Activated T-cell treated with anti-CD3 and anti-CD28 coated beads, Interleukin-2, amount 50 U/mL, for 72 hours (primary cell): ENCODE data around the gene RPUSD2. TPM values are rescaled to one million over a fixed set of nuclear protein-coding genes. Genes with fewer than 3 reads are reported as not detected.
"Not testable (repeated sequence)": the region's sequence is repeated elsewhere in the genome, so short reads cannot be mapped to it uniquely, and the experiment has no call there.

ENCODE experiments used
- ATAC-seq, 2 donors: fragments of 150-1000 bp; cut with Tn5 transposase; replicated peaks in 1 of 2; 2 replicates each; pipeline ENCODE4 v1.10.0; 2021; ENCODE audit warnings: moderate library complexity in 2 of 2, mild to moderate bottlenecking in 1 of 2
- DNase-seq, 2 donors: peaks; one replicate each; pipeline ENCODE4 v3.0.0; 2021 to 2022; ENCODE audit warnings: mixed read lengths in 1 of 2
- H3K27ac Mint-ChIP-seq: one replicate; pipeline ENCODE4 v1.8.0; 2022; ENCODE audit warnings: mild to moderate bottlenecking, moderate library complexity, mixed read lengths
- H3K27me3 Mint-ChIP-seq: one replicate; pipeline ENCODE4 v1.8.0; 2022; ENCODE audit warnings: low read depth, mixed read lengths
- H3K36me3 Mint-ChIP-seq, 2 donors: one replicate each; pipeline ENCODE4 v1.8.0; 2022; ENCODE audit warnings: mixed read lengths in 2 of 2, mild to moderate bottlenecking in 1 of 2; ENCODE audit not compliant: insufficient read depth in 2 of 2
- H3K4me1 Mint-ChIP-seq: one replicate; pipeline ENCODE4 v1.8.0; 2022; ENCODE audit warnings: low read depth, mixed read lengths
- H3K4me3 Mint-ChIP-seq, 2 donors: one replicate each; pipeline ENCODE4 v1.8.0; 2022; ENCODE audit warnings: mild to moderate bottlenecking in 2 of 2, mixed read lengths in 2 of 2, moderate library complexity in 2 of 2
- H3K9me3 Mint-ChIP-seq, 2 donors: one replicate each; pipeline ENCODE4 v1.8.0; 2022; ENCODE audit warnings: mixed read lengths in 2 of 2
- total RNA-seq, 2 donors: library from RNA; stranded (reverse); gene quantifications; one replicate each; pipeline ENCODE4 v1.2.3, GENCODE V29; 2022

RPUSD2 gene
- total RNA-seq, 2 donors from 2014 or later: 11.3 to 12.9 TPM

DNA sequence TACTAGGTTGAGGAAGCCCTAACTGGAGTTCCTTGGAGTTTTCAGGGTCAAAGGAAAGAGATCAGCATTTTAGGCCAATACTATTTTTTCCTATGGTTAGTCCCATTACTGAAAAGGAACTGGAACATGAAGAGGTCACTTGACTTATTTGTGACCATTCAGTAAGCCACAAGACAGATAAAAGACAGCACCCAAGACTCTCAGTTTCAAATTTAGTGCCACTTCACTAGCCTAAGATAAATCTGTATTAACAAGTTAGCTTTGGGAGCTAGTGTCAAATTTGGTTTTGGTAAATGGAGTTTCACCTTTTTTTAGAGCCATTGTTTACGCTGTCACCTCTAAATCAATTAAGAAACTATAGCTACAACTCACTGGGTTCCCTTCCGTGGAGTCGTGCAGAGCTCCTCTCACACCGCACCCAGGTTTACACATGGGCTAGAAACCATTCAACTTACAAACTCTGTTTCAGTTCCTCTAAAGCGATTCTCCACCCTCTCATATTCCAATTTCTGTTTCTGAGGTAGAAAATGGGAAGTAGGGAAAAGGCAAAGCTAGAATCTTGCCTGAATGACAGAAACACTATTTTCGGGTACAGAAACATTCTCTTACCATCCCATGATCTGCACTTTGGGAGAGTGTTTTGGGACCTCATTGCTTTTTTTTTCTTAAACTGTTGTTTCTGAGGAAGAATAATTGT is 18.6 kb upstream of the RPUSD2 start:
- DNase-seq (no peak), ATAC-seq (no peak)
- no peaks in the 10 kb centered on the region for H3K27me3 Mint-ChIP-seq
- H3K36me3 Mint-ChIP-seq: peaks cover 2 to 10% of the 10 kb centered on the region in 2 donors
- no peaks in the 10 kb centered on the region for H3K4me1 Mint-ChIP-seq
- H3K27ac Mint-ChIP-seq: no peak overlapping the region
- H3K4me3 Mint-ChIP-seq: no peak overlapping the region
- H3K9me3 Mint-ChIP-seq: no peaks in the 10 kb centered on the region

DNA sequence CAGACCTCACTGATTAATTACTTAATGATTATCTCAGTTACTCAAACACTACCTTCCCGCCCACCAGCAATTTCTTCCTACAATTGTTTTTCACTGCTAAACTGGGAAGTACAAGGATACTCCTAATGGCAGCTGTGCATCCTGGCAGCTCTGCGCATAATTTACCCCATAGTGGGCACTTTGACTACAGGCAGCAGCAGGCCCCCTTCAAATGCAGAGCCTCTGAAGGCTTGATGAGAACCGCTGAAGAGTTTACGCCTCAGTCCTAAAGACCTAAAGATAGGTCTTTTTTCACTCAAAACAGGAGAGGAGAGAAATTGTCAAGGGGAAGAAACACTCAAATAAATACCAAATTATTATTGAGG is 15.0 kb upstream of the RPUSD2 start:
- Mint-ChIP-seq H3K4me1 (peaks cover 8% of the 10 kb centered on the region), H3K36me3 (peaks cover 0 to 10% of the 10 kb centered on the region in 2 donors), H3K9me3 (no peaks in the 10 kb centered on the region), H3K4me3 (no peak overlapping the region), H3K27ac (no peak overlapping the region), H3K27me3 (no peaks in the 10 kb centered on the region)
- DNase-seq (no peak), ATAC-seq (no peak)

- no peaks in the 10 kb centered on the region for H3K27me3 Mint-ChIP-seq
- H3K4me1 Mint-ChIP-seq: peaks cover 19% of the 10 kb centered on the region
- no peak overlapping the region for H3K4me3 Mint-ChIP-seq
- ATAC-seq (no peak), DNase-seq (no peak)
- peaks cover 0 to 8% of the 10 kb centered on the region in 2 donors for H3K36me3 Mint-ChIP-seq
- no peak overlapping the region for H3K27ac Mint-ChIP-seq
- H3K9me3 Mint-ChIP-seq: no peaks in the 10 kb centered on the region
Measured at GRCh38 chr15:40555876-40556275, 13.2 kb upstream of the RPUSD2 start.

DNA sequence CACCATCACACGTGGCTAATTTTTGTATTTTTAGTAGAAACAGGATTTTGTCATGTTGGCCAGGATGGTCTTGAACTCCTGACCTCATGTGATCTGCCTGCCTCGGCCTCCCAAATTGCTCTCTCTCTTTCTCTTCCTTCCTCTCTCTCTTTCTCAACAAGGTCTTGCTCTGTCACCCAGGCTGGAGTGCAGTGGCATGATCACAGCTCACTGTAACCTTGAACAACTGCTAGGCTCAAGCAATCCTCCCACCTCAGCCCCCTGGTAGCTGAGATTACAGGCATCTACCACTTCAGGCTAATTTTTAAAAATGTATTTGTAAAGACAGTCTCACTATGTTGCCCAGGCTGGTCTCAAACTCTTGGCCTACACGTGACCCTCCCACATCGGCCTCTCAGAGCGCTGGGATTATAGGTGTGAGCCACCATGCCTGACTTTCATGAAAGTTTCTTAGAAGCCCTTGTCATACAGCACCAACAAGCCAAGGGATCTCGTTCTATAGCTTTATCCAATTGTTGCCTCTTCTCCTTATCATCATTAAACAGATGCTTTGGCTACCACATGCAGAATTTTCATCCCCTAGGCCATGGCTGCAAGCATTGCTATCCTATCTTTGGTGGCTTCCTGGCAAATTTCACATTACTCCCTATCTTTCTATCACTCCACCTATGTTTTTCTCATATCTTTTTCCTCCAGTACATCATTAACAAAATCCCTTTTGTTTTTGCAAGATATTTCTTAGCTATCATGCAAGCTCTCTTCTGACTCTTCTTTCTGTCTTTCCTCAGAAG is 10.0 kb upstream of the RPUSD2 start:
- peaks cover 0 to 10% of the 10 kb centered on the region in 2 donors for H3K36me3 Mint-ChIP-seq
- no peaks in the 10 kb centered on the region for H3K27me3 Mint-ChIP-seq
- ATAC-seq (no peak), DNase-seq (no peak)
- peak overlapping the region; percentile 27 for H3K27ac Mint-ChIP-seq
- H3K4me3 Mint-ChIP-seq: no peak overlapping the region
- H3K9me3 Mint-ChIP-seq: no peaks in the 10 kb centered on the region
- peaks cover 28% of the 10 kb centered on the region for H3K4me1 Mint-ChIP-seq

DNA sequence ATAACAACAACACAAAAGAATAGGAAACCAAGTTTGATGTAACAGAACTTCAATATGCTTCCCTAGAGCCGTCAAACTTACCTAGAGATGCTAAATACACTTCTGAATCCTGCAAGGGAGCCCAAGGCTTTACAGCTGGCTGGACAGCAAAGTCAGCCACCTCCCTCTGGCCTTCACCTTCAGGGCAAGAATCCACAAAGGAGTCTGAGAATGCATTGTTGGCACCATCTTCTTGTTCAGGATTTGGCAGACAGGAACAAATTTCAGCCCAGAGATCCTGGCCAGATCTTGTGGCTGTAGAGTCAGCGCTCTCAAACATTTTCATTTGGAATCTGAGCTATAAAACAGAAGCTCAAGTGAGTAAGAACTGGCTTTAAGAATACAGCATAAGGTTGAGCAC is 6.4 kb upstream of the RPUSD2 start:
- ATAC-seq: no peak
- Mint-ChIP-seq H3K27ac (no peak overlapping the region), H3K9me3 (no peaks in the 10 kb centered on the region), H3K27me3 (peaks cover 6% of the 10 kb centered on the region), H3K36me3 (peaks cover 0 to 3% of the 10 kb centered on the region in 2 donors), H3K4me3 (no peak overlapping the region), H3K4me1 (peaks cover 46% of the 10 kb centered on the region)
- DNase-seq: no peak

- H3K36me3 Mint-ChIP-seq: peaks cover 0 to 3% of the 10 kb centered on the region in 2 donors
- peaks cover 48% of the 10 kb centered on the region for H3K4me1 Mint-ChIP-seq
- ATAC-seq (no peak), DNase-seq (no peak)
- peak overlapping the region; percentile 93 for H3K4me3 Mint-ChIP-seq
- H3K27ac Mint-ChIP-seq: no peak overlapping the region
- no peaks in the 10 kb centered on the region for H3K9me3 Mint-ChIP-seq
- peaks cover 6% of the 10 kb centered on the region for H3K27me3 Mint-ChIP-seq
Measured at GRCh38 chr15:40563426-40563825, 5.7 kb upstream of the RPUSD2 start.

DNA sequence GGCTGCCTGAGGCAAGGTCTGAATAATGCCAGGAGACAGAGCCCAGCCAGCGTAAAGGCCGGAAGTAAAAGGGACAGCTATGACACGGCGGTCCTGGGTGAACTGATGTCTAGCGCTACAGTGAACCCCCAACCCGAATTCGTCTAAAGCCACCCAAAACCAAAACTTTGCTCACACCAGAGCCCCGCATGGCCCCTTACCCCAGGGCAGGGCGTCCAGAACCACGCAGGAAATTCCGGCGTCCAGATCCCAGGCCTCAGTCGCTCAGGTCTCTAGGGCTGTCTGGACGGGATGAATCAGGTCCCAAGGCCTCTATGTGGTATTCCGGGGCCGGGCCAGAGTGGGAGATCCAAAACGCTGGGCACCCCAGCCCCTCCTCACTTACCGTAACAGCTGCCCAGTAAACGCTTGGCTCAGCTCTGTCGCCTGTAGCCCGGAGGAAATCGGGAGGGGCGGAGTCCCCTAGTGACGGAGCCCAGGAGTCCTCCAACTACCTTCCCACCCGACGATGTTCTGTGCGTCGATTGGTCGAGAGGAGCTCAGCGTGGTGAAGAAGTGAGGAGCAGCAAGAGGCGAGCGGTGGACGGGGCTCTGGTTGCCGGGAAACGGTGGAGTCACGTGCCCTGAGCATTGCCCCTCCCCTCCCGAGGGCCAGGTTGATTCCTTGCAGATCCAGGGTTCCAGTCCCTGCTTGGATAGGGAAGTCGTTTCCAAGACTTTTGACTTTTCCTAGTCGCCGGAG is 4.3 kb upstream of the RPUSD2 start, which contains the start of gene CCDC32:
TSS of gene CCDC32 (minus strand) at position 452 of the 742 bp plus-strand sequence. CDS start 2,027 bp downstream, outside the sequence.
- Mint-ChIP-seq H3K4me1 (peaks cover 43% of the 10 kb centered on the region), H3K4me3 (peak within 1 kb of the TSS; percentile 93), H3K9me3 (no peaks in the 10 kb centered on the region), H3K27me3 (peaks cover 6% of the 10 kb centered on the region), H3K36me3 (peaks cover 0 to 3% of the 10 kb centered on the region in 2 donors), H3K27ac (peak within 1 kb of the TSS; percentile 93)
- peak; percentile 93 to 94 for ATAC-seq
- DNase-seq: peak; percentile 93 to 97

GRCh38 chr15:40565333-40566238 is 3.5 kb upstream of the RPUSD2 start:
- no peak for ATAC-seq
- peak overlapping the region; percentile 93 for H3K27ac Mint-ChIP-seq
- H3K36me3 Mint-ChIP-seq: peaks cover 0 to 3% of the 10 kb centered on the region in 2 donors
- peaks cover 44% of the 10 kb centered on the region for H3K4me1 Mint-ChIP-seq
- peaks cover 6% of the 10 kb centered on the region for H3K27me3 Mint-ChIP-seq
- H3K9me3 Mint-ChIP-seq: no peaks in the 10 kb centered on the region
- H3K4me3 Mint-ChIP-seq: peak overlapping the region; percentile 93
- DNase-seq: no peak

DNA sequence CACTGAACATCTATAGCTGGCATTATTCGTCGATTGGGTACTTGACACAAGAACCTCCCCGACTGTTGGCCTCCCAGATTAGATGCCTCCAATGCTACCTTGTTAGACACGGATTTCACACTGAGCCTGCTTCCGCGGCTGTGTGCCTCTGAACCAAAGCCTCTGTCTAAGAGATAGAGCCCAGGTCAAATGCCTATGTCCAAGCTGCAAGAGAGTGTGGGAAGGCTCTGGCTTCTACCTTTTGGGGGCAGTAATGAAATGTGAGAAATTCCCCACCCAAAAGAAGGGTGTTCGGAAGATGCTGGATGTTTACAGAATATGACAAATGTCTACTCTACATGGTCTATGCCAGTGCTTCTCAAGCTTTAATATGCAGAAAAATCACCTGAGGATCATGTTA is 2.0 kb upstream of the RPUSD2 start:
- Mint-ChIP-seq H3K27me3 (peaks cover 6% of the 10 kb centered on the region), H3K4me1 (peaks cover 56% of the 10 kb centered on the region), H3K36me3 (no peaks in the 10 kb centered on the region), H3K27ac (no peak overlapping the region), H3K9me3 (no peaks in the 10 kb centered on the region), H3K4me3 (peak overlapping the region; percentile 31 to 37)
- DNase-seq: no peak
- no peak for ATAC-seq

GRCh38 chr15:40575113-40575512 is 6.0 kb downstream of the RPUSD2 start:
- DNase-seq (no peak), ATAC-seq (peak in 1 of 2 donors; percentile 41)
- H3K4me1 Mint-ChIP-seq: peaks cover 39% of the 10 kb centered on the region
- H3K9me3 Mint-ChIP-seq: no peaks in the 10 kb centered on the region
- H3K27me3 Mint-ChIP-seq: no peaks in the 10 kb centered on the region
- peaks cover 0 to 18% of the 10 kb centered on the region in 2 donors for H3K36me3 Mint-ChIP-seq
- H3K27ac Mint-ChIP-seq: peak overlapping the region; percentile 17
- H3K4me3 Mint-ChIP-seq: no peak overlapping the region

GRCh38 chr15:40576914-40577313 is 7.8 kb downstream of the RPUSD2 start:
- not testable (repeated sequence) for ATAC-seq, H3K4me3 Mint-ChIP-seq

DNA sequence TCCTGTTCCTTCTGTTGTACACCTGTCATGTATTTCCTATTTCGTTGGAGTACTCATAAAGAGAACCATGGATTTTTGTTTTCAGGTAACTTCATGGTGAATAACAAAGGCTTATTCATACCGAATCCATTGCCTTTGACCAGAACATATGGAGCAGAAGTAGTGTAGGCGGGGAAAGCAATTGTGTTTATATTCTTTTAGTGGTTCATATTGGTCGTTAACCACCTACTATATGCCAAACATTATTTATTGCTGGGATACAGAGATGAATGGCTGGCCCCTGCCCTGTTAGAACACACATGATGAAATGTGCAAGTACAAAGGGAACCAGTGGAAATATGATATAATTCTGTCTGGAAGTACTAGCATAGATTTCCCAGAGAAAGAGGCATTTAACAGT is 9.8 kb downstream of the RPUSD2 start:
- Mint-ChIP-seq H3K4me1 (peaks cover 15% of the 10 kb centered on the region), H3K36me3 (peaks cover 0 to 12% of the 10 kb centered on the region in 2 donors), H3K27me3 (no peaks in the 10 kb centered on the region), H3K4me3 (no peak overlapping the region), H3K27ac (no peak overlapping the region), H3K9me3 (peaks cover 0 to 4% of the 10 kb centered on the region in 2 donors)
- no peak for ATAC-seq
- no peak for DNase-seq

More at GRCh38 chr15:40576914-40577313, 7.8 kb downstream of the RPUSD2 start:
- not testable (repeated sequence) for H3K27me3 Mint-ChIP-seq, H3K9me3 Mint-ChIP-seq, DNase-seq, H3K27ac Mint-ChIP-seq
- peaks cover 0 to 18% of the 10 kb centered on the region in 2 donors for H3K36me3 Mint-ChIP-seq
- H3K4me1 Mint-ChIP-seq: peaks cover 22% of the 10 kb centered on the region
